ENCODE results near the gene MAGOHB. TPM values are rescaled to one million over a fixed set of nuclear protein-coding genes. Genes with fewer than 3 reads are reported as not detected.

MAGOHB gene
- total RNA-seq, 1 experiment from 2014 or later: 134 TPM

- no TSS peak for BruUV-seq (replicated peaks)
- no peaks in the 10 kb centered on the region for H3K9me3 Mint-ChIP-seq (ENCODE audit: unreplicated experiment)
- ChIA-PET POLR2A (no interaction called here), CTCF (no interaction called here)
- no peaks in the 10 kb centered on the region for H3K4me1 Mint-ChIP-seq (ENCODE audit: low read depth, unreplicated experiment)
- DNase-seq: no peak
- H3K9me3 ChIP-seq: no peaks in the 10 kb centered on the region
- intact Hi-C loops (cut with micrococcal nuclease; ENCODE audit: unreplicated experiment): no loop called here
- no peak overlapping the region for H3K4me3 Mint-ChIP-seq (ENCODE audit: unreplicated experiment)
- H3K27ac Mint-ChIP-seq (ENCODE audit: unreplicated experiment): no peak overlapping the region
- no peak overlapping the region for H3K4me3 ChIP-seq (ENCODE audit: low read depth, low read length)
- no peaks in the 10 kb centered on the region for H3K27me3 ChIP-seq (replicated peaks; ENCODE audit: control insufficient read depth, insufficient read depth, low read length)
- H3K36me3 ChIP-seq (ENCODE audit: control insufficient read depth, insufficient read depth, low read length): no peaks in the 10 kb centered on the region
- H3K27me3 Mint-ChIP-seq (ENCODE audit: insufficient read depth, unreplicated experiment): no peaks in the 10 kb centered on the region
- no peaks in the 10 kb centered on the region for H3K4me1 ChIP-seq
- no peak for TF ChIP-seq CTCF (IDR thresholded peaks at IDR 0.05; ENCODE audit: insufficient read depth in 1 of 2, low read depth in 1 of 2, low read length in 1 of 2, severe bottlenecking in 1 of 2, unreplicated experiment in 1 of 2)
- H3K36me3 Mint-ChIP-seq (ENCODE audit: insufficient read depth, unreplicated experiment): no peaks in the 10 kb centered on the region
Measured at GRCh38 chr12:10623131-10623530, 9.7 kb upstream of the MAGOHB start.

- TF ChIP-seq CTCF (IDR thresholded peaks at IDR 0.05; ENCODE audit: insufficient read depth in 1 of 2, low read depth in 1 of 2, low read length in 1 of 2, severe bottlenecking in 1 of 2, unreplicated experiment in 1 of 2): no peak
- no peaks in the 10 kb centered on the region for H3K27me3 ChIP-seq (replicated peaks; ENCODE audit: control insufficient read depth, insufficient read depth, low read length)
- H3K27ac Mint-ChIP-seq (ENCODE audit: unreplicated experiment): no peak overlapping the region
- H3K27me3 Mint-ChIP-seq (ENCODE audit: insufficient read depth, unreplicated experiment): no peaks in the 10 kb centered on the region
- no TSS peak for BruUV-seq (replicated peaks)
- H3K9me3 ChIP-seq: no peaks in the 10 kb centered on the region
- no peaks in the 10 kb centered on the region for H3K36me3 ChIP-seq (ENCODE audit: control insufficient read depth, insufficient read depth, low read length)
- intact Hi-C loops (cut with micrococcal nuclease; ENCODE audit: unreplicated experiment): no loop called here
- DNase-seq: no peak
- H3K9me3 Mint-ChIP-seq (ENCODE audit: unreplicated experiment): no peaks in the 10 kb centered on the region
- H3K4me3 ChIP-seq (ENCODE audit: low read depth, low read length): no peak overlapping the region
- no peaks in the 10 kb centered on the region for H3K4me1 ChIP-seq
- H3K4me1 Mint-ChIP-seq (ENCODE audit: low read depth, unreplicated experiment): no peaks in the 10 kb centered on the region
- no peak overlapping the region for H3K4me3 Mint-ChIP-seq (ENCODE audit: unreplicated experiment)
- CTCF ChIA-PET: no interaction called here
- H3K36me3 Mint-ChIP-seq (ENCODE audit: insufficient read depth, unreplicated experiment): no peaks in the 10 kb centered on the region
- POLR2A ChIA-PET: no interaction called here
Measured at GRCh38 chr12:10621278-10621677, 7.9 kb upstream of the MAGOHB start.

- Mint-ChIP-seq H3K4me1 (ENCODE audit: low read depth, unreplicated experiment) (no peaks in the 10 kb centered on the region), H3K36me3 (ENCODE audit: insufficient read depth, unreplicated experiment) (peaks cover 1% of the 10 kb centered on the region), H3K27me3 (ENCODE audit: insufficient read depth, unreplicated experiment) (no peaks in the 10 kb centered on the region), H3K27ac (ENCODE audit: unreplicated experiment) (no peak overlapping the region), H3K9me3 (ENCODE audit: unreplicated experiment) (no peaks in the 10 kb centered on the region), H3K4me3 (ENCODE audit: unreplicated experiment) (no peak overlapping the region)
- H3K4me1 ChIP-seq: no peaks in the 10 kb centered on the region
- ChIA-PET POLR2A (no interaction called here), CTCF (no interaction called here)
- no peak for DNase-seq
- H3K4me3 ChIP-seq (ENCODE audit: low read depth, low read length): no peak overlapping the region
- no TSS peak for BruUV-seq (replicated peaks)
- intact Hi-C loops (cut with micrococcal nuclease; ENCODE audit: unreplicated experiment): no loop called here
- no peaks in the 10 kb centered on the region for H3K36me3 ChIP-seq (ENCODE audit: control insufficient read depth, insufficient read depth, low read length)
- H3K9me3 ChIP-seq: no peaks in the 10 kb centered on the region
- H3K27me3 ChIP-seq (replicated peaks; ENCODE audit: control insufficient read depth, insufficient read depth, low read length): no peaks in the 10 kb centered on the region
- TF ChIP-seq CTCF (IDR thresholded peaks at IDR 0.05; ENCODE audit: insufficient read depth in 1 of 2, low read depth in 1 of 2, low read length in 1 of 2, severe bottlenecking in 1 of 2, unreplicated experiment in 1 of 2): no peak
Measured at GRCh38 chr12:10620078-10620779, 6.8 kb upstream of the MAGOHB start.

All from Caco-2 (cell line).